A549 (cell line): ENCODE data around the gene DMAC2. TPM values are rescaled to one million over a fixed set of nuclear protein-coding genes. Genes with fewer than 3 reads are reported as not detected.

Experiments
- ATAC-seq, 2 experiments: fragments of 200-7000 bp in 1 of 2; fragments of >200 bp in 1 of 2; cut with Nextera tagmentation in 1 of 2; cut with Tn5 transposase in 1 of 2; 3 replicates each; pipeline versions ENCODE4 v1.8.0 to v1.9.1; 2018 to 2020; ENCODE audit warnings: mild to moderate bottlenecking in 1 of 2, moderate library complexity in 1 of 2
- CTCF ChIA-PET: fragments of 300-600 bp; sonication (Branson Sonifier 250); formaldehyde crosslinking; extraction: SDS; loops from one replicate; lab custom pipeline; 2021; ENCODE audit warnings: antibody characterized with exemption, inconsistent platforms; lab: Yijun Ruan, JAX
- POLR2A ChIA-PET: fragments of 350-600 bp; formaldehyde crosslinking; extraction: SDS; loops from one replicate; lab custom pipeline; 2021; ENCODE audit warnings: antibody characterized with exemption, inconsistent platforms; lab: Yijun Ruan, JAX
- DNase-seq, 2 experiments: peaks; one replicate each; pipeline versions ENCODE4 v3.0.0 to v3.0.0-alpha.2; 2011 to 2016; ENCODE audit warnings: low read depth in 1 of 2, low spot score in 1 of 2
- FAIRE-seq: peaks from 2 replicates; lab custom pipeline; 2011; peaks lifted over from hg19 to GRCh38; lab: Jason Lieb, UNC
- H3K27ac ChIP-seq, 2 experiments: fragments of >200 bp; sonication (Bioruptor Twin); formaldehyde crosslinking; 3 replicates each; pipeline ENCODE4 v1.5.1; 2016 to 2017
- H3K4me1 ChIP-seq: fragments of >200 bp; sonication (Bioruptor Twin); formaldehyde crosslinking; 3 replicates; pipeline ENCODE4 v1.6.1; 2016
- H3K4me2 ChIP-seq: fragments of >200 bp; sonication (Bioruptor Twin); formaldehyde crosslinking; 3 replicates; pipeline ENCODE4 v1.6.1; 2016
- H3K4me3 ChIP-seq: fragments of >200 bp; sonication (Bioruptor Twin); formaldehyde crosslinking; 3 replicates; pipeline ENCODE4 v1.5.1; 2016
- H3K9me3 ChIP-seq: fragments of >200 bp; sonication (Bioruptor Twin); formaldehyde crosslinking; 3 replicates; pipeline ENCODE4 v1.6.1; 2016
- CTCF ChIP-seq: fragments of >200 bp; sonication (Bioruptor Twin); formaldehyde crosslinking; IDR thresholded peaks from 3 replicates; pipeline ENCODE4 v1.5.1; 2016
- EHMT2 ChIP-seq: fragments of 200-600 bp; sonication (generic); IDR thresholded peaks from 2 replicates; pipeline ENCODE4 v1.6.1; 2016; ENCODE audit warnings: antibody characterized with exemption, low read depth, mild to moderate bottlenecking, moderate library complexity
- GATA3 ChIP-seq: IDR thresholded peaks from 2 replicates; pipeline ENCODE4 v1.6.1; 2012; ENCODE audit warnings: borderline replicate concordance
- HOXA7 ChIP-seq: fragments of 250-450 bp; sonication (Bioruptor Pico); IDR thresholded peaks from 2 replicates; pipeline ENCODE4 v1.5.0; 2020; ENCODE audit warnings: mild to moderate bottlenecking, moderate library complexity
- HOXB13 ChIP-seq: fragments of 250-450 bp; sonication (Bioruptor Pico); IDR thresholded peaks from 2 replicates; pipeline ENCODE4 v1.5.0; 2020; ENCODE audit warnings: low read depth, mild to moderate bottlenecking, moderate library complexity
- JUN ChIP-seq, 2 experiments: fragments of >200 bp; sonication (Bioruptor Twin); formaldehyde crosslinking; IDR thresholded peaks; 2 replicates in 1 of 2; 3 replicates in 1 of 2; pipeline ENCODE4 v1.6.1; 2016 to 2017
- MAFK ChIP-seq: fragments of 450-650 bp; IDR thresholded peaks from 2 replicates; pipeline ENCODE4 v1.6.1; 2014; ENCODE audit not compliant: partially characterized antibody
- NR3C1 ChIP-seq: fragments of >200 bp; sonication (Bioruptor Twin); formaldehyde crosslinking; IDR thresholded peaks from 3 replicates; pipeline ENCODE4 v1.6.1; 2017
- PHF8 ChIP-seq: fragments of 200-600 bp; sonication (generic); IDR thresholded peaks from 2 replicates; pipeline ENCODE4 v1.6.1; 2016; ENCODE audit warnings: low read depth, mild to moderate bottlenecking, antibody characterized with exemption, moderate library complexity, borderline replicate concordance
- RAD21 ChIP-seq, 2 experiments: fragments of >200 bp in 1 of 2; sonication (Bioruptor Twin) in 1 of 2; formaldehyde crosslinking in 1 of 2; IDR thresholded peaks in 1 of 2; conservative IDR thresholded peaks in 1 of 2; 2 replicates in 1 of 2; 3 replicates in 1 of 2; pipeline ENCODE4 v1.6.1; 2012 to 2018; ENCODE audit warnings: inconsistent platforms in 1 of 2
- SMC3 ChIP-seq: fragments of >200 bp; sonication (Bioruptor Twin); formaldehyde crosslinking; IDR thresholded peaks from 3 replicates; pipeline ENCODE4 v1.6.1; 2018; ENCODE audit warnings: inconsistent platforms
- USF2 ChIP-seq: fragments of 450-650 bp; IDR thresholded peaks from 2 replicates; pipeline ENCODE4 v1.6.1; 2014; ENCODE audit warnings: antibody characterized with exemption
- ZC3H11A ChIP-seq: fragments of 450-650 bp; IDR thresholded peaks from 2 replicates; pipeline ENCODE4 v1.6.1; 2014; ENCODE audit warnings: antibody characterized with exemption, mild to moderate bottlenecking
- WGBS: methylation state at CpG from one replicate; pipeline ENCODE4 v1.1.6; 2017; ENCODE audit errors: missing lambda C conversion rate; 5-methylcytosine and 5-hydroxymethylcytosine counted together
- polyA plus RNA-seq, 4 experiments: library from polyadenylated mRNA; depleted of rRNA in 3 of 4; stranded (reverse); fragments of >200 nt; fragmentation: RNase III in 1 of 4; extraction: RNeasy Plus Mini Kit Qiagen cat#74134 plus additional on column Dnase treatment in 1 of 4; gene quantifications; 2 replicates in 3 of 4; 3 replicates in 1 of 4; pipeline ENCODE4 v1.2.3, GENCODE V29; 2011 to 2017
- TF ChIP-seq, protein P1 (sequence below): fragments of 200-600 bp; sonication (generic); IDR thresholded peaks from 2 replicates; pipeline ENCODE4 v1.6.1; 2016; ENCODE audit warnings: antibody characterized with exemption, mild to moderate bottlenecking, moderate library complexity
- TF ChIP-seq, protein P2 (sequence below): fragments of 250-450 bp; sonication (Bioruptor Pico); IDR thresholded peaks from 2 replicates; pipeline ENCODE4 v1.5.0; 2020; ENCODE audit warnings: low read depth, mild to moderate bottlenecking, moderate library complexity
- TF ChIP-seq, protein P3 (sequence below): fragments of 250-450 bp; sonication (Bioruptor Pico); IDR thresholded peaks from 2 replicates; pipeline ENCODE4 v1.5.0; 2021; ENCODE audit warnings: mild to moderate bottlenecking, moderate library complexity, borderline replicate concordance

Gene DMAC2
- polyA plus RNA-seq, 2 of the 4 experiments (the other 2 are of a cell fraction): 132 to 155 TPM

- ATAC-seq: no peak
- H3K27ac ChIP-seq: no peak overlapping the region
These were observed 39.4 kb upstream of the DMAC2 start for GRCh38 chr19:41478875-41479756.

DNA sequence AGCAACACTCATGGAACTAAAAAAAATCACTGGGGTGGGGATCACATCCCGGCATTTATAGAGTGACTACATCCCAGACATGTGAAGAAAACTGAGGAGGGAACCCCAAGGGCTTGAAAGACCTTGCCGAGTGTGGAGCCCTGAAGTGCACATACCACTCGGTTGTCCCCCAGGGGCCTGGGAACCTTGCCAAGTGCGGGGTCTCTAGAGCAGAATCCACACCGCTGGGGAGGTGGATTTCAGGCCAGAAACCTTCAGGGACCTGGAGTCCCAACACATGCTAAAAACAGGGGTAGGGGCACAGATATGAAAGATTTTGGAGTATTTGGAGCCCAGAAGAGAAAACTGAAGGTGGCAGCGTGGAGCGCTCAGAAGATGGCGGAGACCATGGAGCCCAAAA lies 38.5 kb upstream of the DMAC2 start:
- FAIRE-seq: no peak
- WGBS: 22% methylated on average over 8 of the region's 8 CpGs
- TF ChIP-seq RAD21 (conservative IDR thresholded peaks at IDR 0.05 in 1 of 2, IDR thresholded peaks at IDR 0.05 in 1 of 2): no peak
- TF ChIP-seq, protein P1, sequence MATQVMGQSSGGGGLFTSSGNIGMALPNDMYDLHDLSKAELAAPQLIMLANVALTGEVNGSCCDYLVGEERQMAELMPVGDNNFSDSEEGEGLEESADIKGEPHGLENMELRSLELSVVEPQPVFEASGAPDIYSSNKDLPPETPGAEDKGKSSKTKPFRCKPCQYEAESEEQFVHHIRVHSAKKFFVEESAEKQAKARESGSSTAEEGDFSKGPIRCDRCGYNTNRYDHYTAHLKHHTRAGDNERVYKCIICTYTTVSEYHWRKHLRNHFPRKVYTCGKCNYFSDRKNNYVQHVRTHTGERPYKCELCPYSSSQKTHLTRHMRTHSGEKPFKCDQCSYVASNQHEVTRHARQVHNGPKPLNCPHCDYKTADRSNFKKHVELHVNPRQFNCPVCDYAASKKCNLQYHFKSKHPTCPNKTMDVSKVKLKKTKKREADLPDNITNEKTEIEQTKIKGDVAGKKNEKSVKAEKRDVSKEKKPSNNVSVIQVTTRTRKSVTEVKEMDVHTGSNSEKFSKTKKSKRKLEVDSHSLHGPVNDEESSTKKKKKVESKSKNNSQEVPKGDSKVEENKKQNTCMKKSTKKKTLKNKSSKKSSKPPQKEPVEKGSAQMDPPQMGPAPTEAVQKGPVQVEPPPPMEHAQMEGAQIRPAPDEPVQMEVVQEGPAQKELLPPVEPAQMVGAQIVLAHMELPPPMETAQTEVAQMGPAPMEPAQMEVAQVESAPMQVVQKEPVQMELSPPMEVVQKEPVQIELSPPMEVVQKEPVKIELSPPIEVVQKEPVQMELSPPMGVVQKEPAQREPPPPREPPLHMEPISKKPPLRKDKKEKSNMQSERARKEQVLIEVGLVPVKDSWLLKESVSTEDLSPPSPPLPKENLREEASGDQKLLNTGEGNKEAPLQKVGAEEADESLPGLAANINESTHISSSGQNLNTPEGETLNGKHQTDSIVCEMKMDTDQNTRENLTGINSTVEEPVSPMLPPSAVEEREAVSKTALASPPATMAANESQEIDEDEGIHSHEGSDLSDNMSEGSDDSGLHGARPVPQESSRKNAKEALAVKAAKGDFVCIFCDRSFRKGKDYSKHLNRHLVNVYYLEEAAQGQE: no peak
- TF ChIP-seq JUN (IDR thresholded peaks at IDR 0.05): no peak
- TF ChIP-seq, protein P2, sequence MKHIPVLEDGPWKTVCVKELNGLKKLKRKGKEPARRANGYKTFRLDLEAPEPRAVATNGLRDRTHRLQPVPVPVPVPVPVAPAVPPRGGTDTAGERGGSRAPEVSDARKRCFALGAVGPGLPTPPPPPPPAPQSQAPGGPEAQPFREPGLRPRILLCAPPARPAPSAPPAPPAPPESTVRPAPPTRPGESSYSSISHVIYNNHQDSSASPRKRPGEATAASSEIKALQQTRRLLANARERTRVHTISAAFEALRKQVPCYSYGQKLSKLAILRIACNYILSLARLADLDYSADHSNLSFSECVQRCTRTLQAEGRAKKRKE: no peak
- no peak for TF ChIP-seq GATA3
- TF ChIP-seq, all 56 proteins: peak for 0
- ATAC-seq: no peak
- CTCF ChIA-PET: interaction anchor here (1.2 to 6.1 kb wide), 7 partner anchors 16 to 163 kb away, joined by 3 to 45 read pairs (median 4); no protein-coding TSS in a partner anchor
- H3K4me1 ChIP-seq: no peaks in the 10 kb centered on the region
- no peak overlapping the region for H3K4me3 ChIP-seq
- peaks cover 25% of the 10 kb centered on the region for H3K9me3 ChIP-seq
- no peak overlapping the region for H3K27ac ChIP-seq
- H3K4me2 ChIP-seq: no peak overlapping the region
- no peak for DNase-seq
- POLR2A ChIA-PET: no interaction called here

More at GRCh38 chr19:41478875-41479756, 39.4 kb upstream of the DMAC2 start:
- FAIRE-seq (peak; percentile 97), DNase-seq (no peak)
- H3K4me3 ChIP-seq: no peak overlapping the region
- 47% methylated on average over 15 of the region's 15 CpGs for WGBS
- ChIA-PET POLR2A (interaction anchor here (1.2 kb wide), 1 partner anchor 40 kb away, joined by 3 read pairs; no protein-coding TSS in a partner anchor), CTCF (interaction anchor here (0.5 to 6.1 kb wide), 11 partner anchors 16 to 701 kb away, joined by 3 to 45 read pairs (median 4); partner anchors contain the start of gene RAB4B)
- peaks cover 33% of the 10 kb centered on the region for H3K9me3 ChIP-seq
- H3K4me2 ChIP-seq: no peak overlapping the region
- no peaks in the 10 kb centered on the region for H3K4me1 ChIP-seq
- TF ChIP-seq, protein P3, sequence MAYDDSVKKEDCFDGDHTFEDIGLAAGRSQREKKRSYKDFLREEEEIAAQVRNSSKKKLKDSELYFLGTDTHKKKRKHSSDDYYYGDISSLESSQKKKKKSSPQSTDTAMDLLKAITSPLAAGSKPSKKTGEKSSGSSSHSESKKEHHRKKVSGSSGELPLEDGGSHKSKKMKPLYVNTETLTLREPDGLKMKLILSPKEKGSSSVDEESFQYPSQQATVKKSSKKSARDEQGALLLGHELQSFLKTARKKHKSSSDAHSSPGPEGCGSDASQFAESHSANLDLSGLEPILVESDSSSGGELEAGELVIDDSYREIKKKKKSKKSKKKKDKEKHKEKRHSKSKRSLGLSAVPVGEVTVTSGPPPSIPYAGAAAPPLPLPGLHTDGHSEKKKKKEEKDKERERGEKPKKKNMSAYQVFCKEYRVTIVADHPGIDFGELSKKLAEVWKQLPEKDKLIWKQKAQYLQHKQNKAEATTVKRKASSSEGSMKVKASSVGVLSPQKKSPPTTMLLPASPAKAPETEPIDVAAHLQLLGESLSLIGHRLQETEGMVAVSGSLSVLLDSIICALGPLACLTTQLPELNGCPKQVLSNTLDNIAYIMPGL (CRISPR knock-in tag): no peak
- TF ChIP-seq HOXA7 (CRISPR knock-in tag) (no peak), RAD21 (conservative IDR thresholded peaks at IDR 0.05 in 1 of 2, IDR thresholded peaks at IDR 0.05 in 1 of 2) (no peak), GATA3 (no peak), EHMT2 (no peak), CTCF (no peak), PHF8 (no peak), USF2 (no peak), ZC3H11A (no peak), JUN (IDR thresholded peaks at IDR 0.05) (no peak), SMC3 (no peak), HOXB13 (CRISPR knock-in tag) (no peak), MAFK (no peak), NR3C1 (no peak)
